ENCODE measurements around the gene EPAS1. TPM values are rescaled to one million over a fixed set of nuclear protein-coding genes. Genes with fewer than 3 reads are reported as not detected.

The EPAS1 gene
- total RNA-seq, 1 donor from 2014 or later = 1,419 TPM

DNA sequence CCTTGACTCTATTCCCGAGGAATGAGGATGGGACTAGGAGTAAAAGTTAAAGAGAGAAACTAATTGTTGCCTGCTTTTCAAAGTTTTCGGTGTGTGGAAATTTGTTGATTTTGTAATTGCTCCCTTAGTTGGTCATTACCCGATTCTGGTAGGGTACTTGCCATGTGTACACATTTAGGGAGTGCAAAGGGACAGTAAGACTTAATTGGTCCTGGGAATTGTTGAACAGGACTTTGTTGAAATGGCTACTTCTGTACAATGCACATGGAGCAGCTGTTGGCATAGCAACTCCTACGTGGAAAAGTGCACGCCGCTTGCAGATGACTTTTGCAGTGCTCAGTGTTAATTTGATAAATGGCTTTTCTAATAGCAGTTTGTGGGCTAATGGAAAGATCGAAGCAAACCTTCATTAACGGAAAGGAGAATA is 22.9 kb downstream of the EPAS1 start:
- intact Hi-C loops (cut with DNase I) = no loop called here

DNA sequence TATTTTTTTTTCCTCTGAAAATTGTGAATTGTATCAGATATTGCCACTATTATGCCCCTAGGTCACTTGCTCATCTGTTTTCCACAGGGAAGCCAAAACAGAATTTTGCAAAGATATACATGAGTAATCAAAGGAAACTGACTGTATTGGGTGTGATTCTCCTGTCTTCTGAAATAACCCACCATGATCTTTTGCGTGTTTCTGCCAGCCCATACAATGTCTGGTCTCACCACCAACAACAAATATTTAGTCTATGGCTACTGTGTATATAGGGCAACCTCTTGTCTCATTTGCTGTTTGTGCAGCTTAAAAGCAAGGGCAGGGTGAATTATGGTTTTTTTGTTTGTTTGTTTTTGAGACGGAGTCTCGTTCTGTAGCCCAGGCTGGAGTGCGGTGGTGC is 26.5 kb downstream of the EPAS1 start:
- no peak overlapping the region for H3K4me3 ChIP-seq
- TF ChIP-seq, protein P1, sequence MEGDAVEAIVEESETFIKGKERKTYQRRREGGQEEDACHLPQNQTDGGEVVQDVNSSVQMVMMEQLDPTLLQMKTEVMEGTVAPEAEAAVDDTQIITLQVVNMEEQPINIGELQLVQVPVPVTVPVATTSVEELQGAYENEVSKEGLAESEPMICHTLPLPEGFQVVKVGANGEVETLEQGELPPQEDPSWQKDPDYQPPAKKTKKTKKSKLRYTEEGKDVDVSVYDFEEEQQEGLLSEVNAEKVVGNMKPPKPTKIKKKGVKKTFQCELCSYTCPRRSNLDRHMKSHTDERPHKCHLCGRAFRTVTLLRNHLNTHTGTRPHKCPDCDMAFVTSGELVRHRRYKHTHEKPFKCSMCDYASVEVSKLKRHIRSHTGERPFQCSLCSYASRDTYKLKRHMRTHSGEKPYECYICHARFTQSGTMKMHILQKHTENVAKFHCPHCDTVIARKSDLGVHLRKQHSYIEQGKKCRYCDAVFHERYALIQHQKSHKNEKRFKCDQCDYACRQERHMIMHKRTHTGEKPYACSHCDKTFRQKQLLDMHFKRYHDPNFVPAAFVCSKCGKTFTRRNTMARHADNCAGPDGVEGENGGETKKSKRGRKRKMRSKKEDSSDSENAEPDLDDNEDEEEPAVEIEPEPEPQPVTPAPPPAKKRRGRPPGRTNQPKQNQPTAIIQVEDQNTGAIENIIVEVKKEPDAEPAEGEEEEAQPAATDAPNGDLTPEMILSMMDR (IDR thresholded peaks at IDR 0.05) = no peak
- DNase-seq (no peak), ATAC-seq (no peak)
- H3K4me1 ChIP-seq = peaks cover 100% of the 10 kb centered on the region
- H3K36me3 ChIP-seq = no peaks in the 10 kb centered on the region
- H3K9me3 ChIP-seq = no peaks in the 10 kb centered on the region
- no peaks in the 10 kb centered on the region for H3K27me3 ChIP-seq (ENCODE audit: low read depth)
- no peak overlapping the region for H3K27ac ChIP-seq
- intact Hi-C loops (cut with DNase I) = no loop called here

More for the DNA sequence above, 22.9 kb downstream of the EPAS1 start:
- DNase-seq (no peak), ATAC-seq (peak in 1 of 2 donors; percentile 48)
- Histone ChIP-seq H3K27me3 (ENCODE audit: low read depth) (no peaks in the 10 kb centered on the region), H3K4me1 (peaks cover 97% of the 10 kb centered on the region), H3K9me3 (no peaks in the 10 kb centered on the region), H3K27ac (peak overlapping the region; percentile 50), H3K36me3 (peaks cover 8% of the 10 kb centered on the region), H3K4me3 (peak overlapping the region; percentile 17)
- TF ChIP-seq, protein P1 (IDR thresholded peaks at IDR 0.05) = no peak

DNA sequence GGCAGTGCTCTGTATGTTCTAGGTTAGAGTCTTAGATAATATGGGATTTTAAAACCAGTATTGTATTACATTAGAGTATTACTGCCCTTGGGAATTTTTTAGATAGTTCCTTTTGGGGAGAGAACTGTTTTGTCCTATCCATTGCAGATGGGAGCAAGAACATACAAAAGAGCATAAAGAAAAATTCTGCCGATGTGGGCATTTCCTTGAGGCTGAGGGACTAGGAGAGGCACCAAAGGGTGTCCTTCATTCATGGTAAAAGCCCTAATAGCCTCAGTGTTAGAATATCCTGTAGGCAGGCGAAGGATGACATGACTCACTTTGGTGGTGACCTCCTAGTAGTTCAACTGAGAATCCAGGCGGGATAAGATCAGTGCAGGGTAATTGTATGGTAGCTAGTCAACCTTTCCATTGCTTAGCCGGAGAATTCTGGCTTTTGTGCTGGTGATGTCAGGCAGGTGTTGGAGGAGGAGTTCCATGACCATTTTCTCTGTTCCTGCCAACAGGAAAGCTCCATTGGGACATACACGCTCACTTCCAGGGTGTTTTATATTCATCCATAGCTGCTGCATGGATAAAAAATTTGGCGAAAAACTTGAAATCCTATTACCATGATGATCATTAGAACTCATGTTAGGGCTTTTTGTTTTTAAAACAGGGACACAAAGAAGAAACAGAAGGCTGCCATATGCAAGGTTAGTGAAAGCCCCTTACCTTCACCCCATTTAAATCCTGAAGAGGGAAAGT is 28.1 kb downstream of the EPAS1 start:
- Histone ChIP-seq H3K36me3 (peaks cover 4% of the 10 kb centered on the region), H3K9me3 (no peaks in the 10 kb centered on the region), H3K27ac (peak overlapping the region; percentile 14), H3K4me3 (no peak overlapping the region), H3K27me3 (ENCODE audit: low read depth) (no peaks in the 10 kb centered on the region), H3K4me1 (peaks cover 99% of the 10 kb centered on the region)
- TF ChIP-seq, protein P1 (IDR thresholded peaks at IDR 0.05) = no peak
- DNase-seq (no peak), ATAC-seq (no peak)
- intact Hi-C loops (cut with DNase I) = no loop called here

DNA sequence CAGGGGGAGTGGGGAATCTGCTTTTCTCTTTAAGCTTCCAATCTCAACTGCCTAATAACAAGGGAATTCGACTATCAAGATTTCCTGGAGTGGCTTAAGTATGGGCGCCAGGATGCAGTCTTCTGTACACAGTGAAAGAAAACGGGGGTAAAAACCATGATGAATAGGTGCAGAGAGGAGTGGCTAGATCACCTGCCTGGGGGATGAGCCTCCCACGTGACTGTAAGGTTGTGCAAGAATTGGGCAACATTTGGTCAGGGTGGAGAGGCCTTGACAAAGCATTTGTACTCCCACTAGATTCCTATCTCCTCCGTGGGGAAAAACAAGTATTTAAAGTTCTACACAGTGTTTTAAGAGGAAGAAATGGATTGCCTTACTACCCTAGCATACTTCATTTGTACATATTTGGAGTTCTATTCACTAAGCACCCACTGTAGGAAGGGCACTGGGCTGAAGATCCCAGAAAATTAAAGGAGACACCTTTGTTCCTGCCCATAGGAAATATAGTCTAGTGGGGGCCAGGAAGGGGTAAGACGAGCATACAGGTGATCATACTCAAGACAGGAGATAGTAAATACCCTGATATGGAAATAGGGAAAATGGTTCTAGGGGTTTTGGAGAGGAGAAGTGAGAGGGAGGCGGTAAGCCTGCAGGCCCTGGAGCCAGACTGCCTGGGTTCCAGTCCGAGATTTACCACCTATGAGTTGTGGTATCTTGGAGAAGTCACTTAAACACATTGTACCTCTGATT is 29.2 kb downstream of the EPAS1 start:
- H3K27me3 ChIP-seq (ENCODE audit: low read depth) = no peaks in the 10 kb centered on the region
- intact Hi-C loops (cut with DNase I) = no loop called here
- ATAC-seq (peak; percentile 61 to 65), DNase-seq (peak; percentile 53)
- H3K4me3 ChIP-seq = no peak overlapping the region
- TF ChIP-seq, protein P1 (IDR thresholded peaks at IDR 0.05) = no peak
- H3K4me1 ChIP-seq = peaks cover 99% of the 10 kb centered on the region
- peak overlapping the region; percentile 53 for H3K27ac ChIP-seq
- no peaks in the 10 kb centered on the region for H3K9me3 ChIP-seq
- peaks cover 4% of the 10 kb centered on the region for H3K36me3 ChIP-seq

DNA sequence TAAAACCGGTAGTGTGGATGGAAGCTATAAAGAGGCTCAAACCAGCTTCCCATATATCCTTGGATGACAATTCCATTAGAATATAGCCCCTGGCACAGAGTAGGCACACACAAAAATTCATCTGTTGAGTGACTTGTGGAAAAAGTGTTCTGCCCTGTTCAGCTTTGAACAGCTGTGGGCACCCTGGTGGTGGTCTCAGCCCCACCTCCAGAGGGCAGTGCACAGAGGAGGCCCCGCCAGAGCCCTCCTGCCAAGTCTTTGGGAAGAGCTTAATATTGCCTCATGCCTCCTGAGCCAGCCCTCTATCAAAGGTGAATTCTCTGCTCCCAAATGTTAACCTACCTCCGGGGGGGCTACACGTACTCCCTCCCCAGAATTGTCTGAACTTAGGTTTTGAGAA is 30.4 kb downstream of the EPAS1 start:
- intact Hi-C loops (cut with DNase I) = no loop called here
- DNase-seq (no peak), ATAC-seq (no peak)
- H3K27ac ChIP-seq = peak overlapping the region; percentile 37
- no peaks in the 10 kb centered on the region for H3K9me3 ChIP-seq
- peaks cover 4% of the 10 kb centered on the region for H3K36me3 ChIP-seq
- TF ChIP-seq, protein P1 (IDR thresholded peaks at IDR 0.05) = peak; percentile 19
- peaks cover 97% of the 10 kb centered on the region for H3K4me1 ChIP-seq
- no peak overlapping the region for H3K4me3 ChIP-seq
- H3K27me3 ChIP-seq (ENCODE audit: low read depth) = no peaks in the 10 kb centered on the region

Data from lower lobe of right lung (tissue), 2 donors.